Measurements from ENCODE around the gene ZNF496. TPM values are rescaled to one million over a fixed set of nuclear protein-coding genes. Genes with fewer than 3 reads are reported as not detected.
"Not testable (repeated sequence)": the region's sequence is repeated elsewhere in the genome, so short reads cannot be mapped to it uniquely, and the experiment has no call there.

ZNF496 gene
- 10 to 100 TPM; 25.9 to 26.6 TPM for total RNA-seq

- POLR2A ChIA-PET, result interaction anchor here (0.8 to 1.3 kb wide), 7 partner anchors 9 to 765 kb away, joined by 3 to 13 read pairs (median 3); partner anchors contain the start of genes CNST, NLRP3, TFB2M and ZNF670
- Mint-ChIP-seq H3K4me1 (peaks cover 54% of the 10 kb centered on the region), H3K9me3 (no peaks in the 10 kb centered on the region), H3K27ac (peak within 1 kb of the TSS; percentile 94), H3K4me3 (peak within 1 kb of the TSS; percentile 91), H3K36me3 (peaks cover 22% of the 10 kb centered on the region), H3K27me3 (no peaks in the 10 kb centered on the region)
- DNase-seq, result peak; percentile 72
- ATAC-seq (ENCODE audit: low read depth), result peak; percentile 54
Observed at GRCh38 chr1:247331525-247332214, at the start of gene ZNF496. Gene ZNF496, minus strand, starts transcription at chr1:247331867. Its CDS starts 2,289 bp downstream, at chr1:247329578.

GRCh38 chr1:247378334-247379073 lies 46.8 kb upstream of the ZNF496 start:
- POLR2A ChIA-PET, result no interaction called here
- no peaks in the 10 kb centered on the region for H3K27me3 Mint-ChIP-seq
- H3K4me3 Mint-ChIP-seq, result no peak overlapping the region
- ATAC-seq (ENCODE audit: low read depth) (no peak), DNase-seq (no peak)
- no peaks in the 10 kb centered on the region for H3K36me3 Mint-ChIP-seq
- no peaks in the 10 kb centered on the region for H3K4me1 Mint-ChIP-seq
- H3K27ac Mint-ChIP-seq, result no peak overlapping the region
- no peaks in the 10 kb centered on the region for H3K9me3 Mint-ChIP-seq

GRCh38 chr1:247377656-247378055 lies 46.0 kb upstream of the ZNF496 start:
- H3K27me3 Mint-ChIP-seq; DNase-seq; H3K9me3 Mint-ChIP-seq; H3K4me1 Mint-ChIP-seq; H3K4me3 Mint-ChIP-seq; POLR2A ChIA-PET; H3K27ac Mint-ChIP-seq; H3K36me3 Mint-ChIP-seq; ATAC-seq (ENCODE audit: low read depth): not testable (repeated sequence)

- H3K36me3 Mint-ChIP-seq, result no peaks in the 10 kb centered on the region
- no peak overlapping the region for H3K27ac Mint-ChIP-seq
- no peaks in the 10 kb centered on the region for H3K27me3 Mint-ChIP-seq
- peaks cover 4% of the 10 kb centered on the region for H3K4me1 Mint-ChIP-seq
- ATAC-seq (ENCODE audit: low read depth) (no peak), DNase-seq (no peak)
- H3K4me3 Mint-ChIP-seq, result no peak overlapping the region
- H3K9me3 Mint-ChIP-seq, result no peaks in the 10 kb centered on the region
- POLR2A ChIA-PET, result no interaction called here
Observed at GRCh38 chr1:247376659-247377058, 45.0 kb upstream of the ZNF496 start.

- H3K4me3 Mint-ChIP-seq, result no peak overlapping the region
- ATAC-seq (ENCODE audit: low read depth), result no peak
Observed at GRCh38 chr1:247375747-247376146, 44.1 kb upstream of the ZNF496 start.

GRCh38 chr1:247374651-247375334 lies 43.1 kb upstream of the ZNF496 start:
- H3K4me3 Mint-ChIP-seq; ATAC-seq (ENCODE audit: low read depth); H3K9me3 Mint-ChIP-seq; H3K4me1 Mint-ChIP-seq; DNase-seq; H3K27me3 Mint-ChIP-seq; H3K27ac Mint-ChIP-seq; POLR2A ChIA-PET; H3K36me3 Mint-ChIP-seq: not testable (repeated sequence)

More at GRCh38 chr1:247375747-247376146, 44.1 kb upstream of the ZNF496 start:
- Mint-ChIP-seq H3K9me3 (no peaks in the 10 kb centered on the region), H3K4me1 (peaks cover 4% of the 10 kb centered on the region), H3K36me3 (no peaks in the 10 kb centered on the region), H3K27ac (no peak overlapping the region), H3K27me3 (no peaks in the 10 kb centered on the region)
- no peak for DNase-seq
- POLR2A ChIA-PET, result no interaction called here

- Mint-ChIP-seq H3K4me1 (peaks cover 4% of the 10 kb centered on the region), H3K36me3 (no peaks in the 10 kb centered on the region), H3K27me3 (no peaks in the 10 kb centered on the region), H3K4me3 (peak overlapping the region; percentile 55), H3K9me3 (no peaks in the 10 kb centered on the region), H3K27ac (no peak overlapping the region)
- ATAC-seq (ENCODE audit: low read depth), result peak; percentile 87
- DNase-seq, result peak; percentile 71
- POLR2A ChIA-PET, result interaction anchor here (0.7 kb wide), 1 partner anchor 133 kb away, joined by 3 read pairs; no protein-coding TSS in a partner anchor
Observed at GRCh38 chr1:247373721-247374141, 42.1 kb upstream of the ZNF496 start.

- peaks cover 6% of the 10 kb centered on the region for H3K4me1 Mint-ChIP-seq
- no peak for DNase-seq
- POLR2A ChIA-PET, result interaction anchor here (1.2 kb wide), 1 partner anchor 115 kb away, joined by 3 read pairs; no protein-coding TSS in a partner anchor
- ATAC-seq (ENCODE audit: low read depth), result no peak
- H3K4me3 Mint-ChIP-seq, result no peak overlapping the region
- H3K9me3 Mint-ChIP-seq, result peaks cover 1% of the 10 kb centered on the region
- no peaks in the 10 kb centered on the region for H3K36me3 Mint-ChIP-seq
- no peak overlapping the region for H3K27ac Mint-ChIP-seq
- peaks cover 2% of the 10 kb centered on the region for H3K27me3 Mint-ChIP-seq
Observed at GRCh38 chr1:247371801-247372259, 40.2 kb upstream of the ZNF496 start.

GRCh38 chr1:247370786-247371732 lies 39.4 kb upstream of the ZNF496 start:
- DNase-seq (no peak), ATAC-seq (ENCODE audit: low read depth) (no peak)
- Mint-ChIP-seq H3K9me3 (peaks cover 2% of the 10 kb centered on the region), H3K4me1 (peaks cover 6% of the 10 kb centered on the region), H3K27me3 (peaks cover 2% of the 10 kb centered on the region), H3K4me3 (no peak overlapping the region), H3K27ac (no peak overlapping the region), H3K36me3 (no peaks in the 10 kb centered on the region)
- POLR2A ChIA-PET, result interaction anchor here (0.6 kb wide), 1 partner anchor 19 kb away, joined by 3 read pairs; no protein-coding TSS in a partner anchor

- Mint-ChIP-seq H3K9me3 (peaks cover 5% of the 10 kb centered on the region), H3K4me1 (peaks cover 6% of the 10 kb centered on the region), H3K27ac (no peak overlapping the region), H3K27me3 (peaks cover 2% of the 10 kb centered on the region), H3K36me3 (no peaks in the 10 kb centered on the region), H3K4me3 (no peak overlapping the region)
- DNase-seq (no peak), ATAC-seq (ENCODE audit: low read depth) (no peak)
- POLR2A ChIA-PET, result no interaction called here
Observed at GRCh38 chr1:247368490-247369145, 37.0 kb upstream of the ZNF496 start.

- Mint-ChIP-seq H3K27me3 (peaks cover 5% of the 10 kb centered on the region), H3K4me1 (peaks cover 6% of the 10 kb centered on the region), H3K36me3 (no peaks in the 10 kb centered on the region), H3K9me3 (peaks cover 5% of the 10 kb centered on the region), H3K4me3 (no peak overlapping the region), H3K27ac (no peak overlapping the region)
- DNase-seq (no peak), ATAC-seq (ENCODE audit: low read depth) (no peak)
- POLR2A ChIA-PET, result no interaction called here
Observed at GRCh38 chr1:247367786-247368422, 36.2 kb upstream of the ZNF496 start.
